H1 (cell line): ENCODE measurements around the gene REELD1. TPM values are rescaled to one million over a fixed set of nuclear protein-coding genes. Genes with fewer than 3 reads are reported as not detected.

Experiments
- CTCF ChIA-PET: fragments of 300-600 bp; sonication (Branson Sonifier 250); formaldehyde crosslinking; loops from one replicate; lab custom pipeline; 2021; ENCODE audit not compliant: partially characterized antibody; lab: Charles Lee
- POLR2A ChIA-PET: fragments of 300-600 bp; sonication (Branson Sonifier 250); formaldehyde crosslinking; loops from one replicate; lab custom pipeline; 2021; ENCODE audit warnings: inconsistent platforms; ENCODE audit not compliant: partially characterized antibody; lab: Charles Lee
- DNase-seq, 2 experiments: peaks; one replicate each; pipeline versions ENCODE4 v3.0.0 to v3.0.0-alpha.2; 2010 to 2022; ENCODE audit warnings: low spot score in 2 of 2, low read depth in 1 of 2, mixed read lengths in 1 of 2
- FAIRE-seq: peaks from 2 replicates; lab custom pipeline; 2011; peaks lifted over from hg19 to GRCh38; lab: Jason Lieb, UNC
- H2AFZ ChIP-seq: 2 replicates; pipeline ENCODE4 v1.8.1; 2012; ENCODE audit warnings: low read length, inconsistent platforms
- H2AK5ac ChIP-seq: 2 replicates; pipeline ENCODE4 v1.6.1; 2013; ENCODE audit warnings: low read depth, low read length
- H2BK120ac ChIP-seq: replicated peaks from 2 replicates; pipeline ENCODE3; 2013; ENCODE audit warnings: low read depth, low read length, inconsistent platforms
- H2BK12ac ChIP-seq: 2 replicates; pipeline ENCODE4 v1.6.1; 2013; ENCODE audit warnings: low read depth, low read length
- H2BK15ac ChIP-seq: 2 replicates; pipeline ENCODE4 v1.6.1; 2013; ENCODE audit warnings: low read length
- H2BK20ac ChIP-seq: 2 replicates; pipeline ENCODE4 v1.6.1; 2013; ENCODE audit warnings: low read length
- H2BK5ac ChIP-seq: 2 replicates; pipeline ENCODE4 v1.6.1; 2013; ENCODE audit warnings: low read depth, low read length
- H3K14ac ChIP-seq: 2 replicates; pipeline ENCODE4 v1.6.1; 2013; ENCODE audit warnings: inconsistent platforms; ENCODE audit not compliant: insufficient read length
- H3K18ac ChIP-seq: 2 replicates; pipeline ENCODE4 v1.6.1; 2013; ENCODE audit warnings: low read length; ENCODE audit errors: extremely low read depth
- H3K23ac ChIP-seq: 2 replicates; pipeline ENCODE4 v1.6.1; 2013; ENCODE audit warnings: inconsistent platforms; ENCODE audit not compliant: insufficient read length
- H3K23me2 ChIP-seq: 2 replicates; pipeline ENCODE4 v1.6.1; 2013; ENCODE audit warnings: low read depth, low read length
- H3K27ac ChIP-seq: 2 replicates; pipeline ENCODE4 v1.6.1; 2011; ENCODE audit warnings: low read depth, low read length, inconsistent platforms
- H3K27me3 ChIP-seq, 4 experiments: replicated peaks in 1 of 4; 1 replicate in 1 of 4; 2 replicates in 3 of 4; pipeline versions ENCODE4 v1.6.1 to v1.8.1; 2011 to 2013; ENCODE audit warnings: low read length in 3 of 4, mild to moderate bottlenecking in 3 of 4, inconsistent platforms in 2 of 4, mixed read lengths in 2 of 4, moderate library complexity in 1 of 4; ENCODE audit not compliant: control insufficient read depth in 3 of 4, insufficient read depth in 3 of 4; ENCODE audit errors: extremely low read depth in 1 of 4
- H3K36me3 ChIP-seq, 4 experiments: 2 replicates each; pipeline versions ENCODE4 v1.6.1 to v1.8.1; 2011 to 2013; ENCODE audit warnings: mild to moderate bottlenecking in 4 of 4, low read length in 3 of 4, moderate library complexity in 2 of 4, control low read depth in 1 of 4, inconsistent platforms in 1 of 4; ENCODE audit not compliant: insufficient read depth in 4 of 4, control insufficient read depth in 2 of 4
- H3K4ac ChIP-seq: replicated peaks from 2 replicates; pipeline ENCODE3; 2013; ENCODE audit warnings: low read length, low read depth, mixed read lengths, inconsistent platforms; ENCODE audit not compliant: insufficient read length
- H3K4me1 ChIP-seq, 4 experiments: replicated peaks in 1 of 4; 1 replicate in 1 of 4; 2 replicates in 3 of 4; pipeline versions ENCODE4 v1.6.1 to v1.8.1; 2011 to 2013; ENCODE audit warnings: low read length in 3 of 4, inconsistent platforms in 2 of 4, mixed read lengths in 1 of 4; ENCODE audit not compliant: insufficient read depth in 4 of 4, control insufficient read depth in 3 of 4
- H3K4me2 ChIP-seq, 2 experiments: 2 replicates each; pipeline versions ENCODE4 v1.6.1 to v1.8.1; 2011 to 2013; ENCODE audit warnings: low read depth in 2 of 2, low read length in 2 of 2, control low read depth in 1 of 2, inconsistent platforms in 1 of 2, mild to moderate bottlenecking in 1 of 2; ENCODE audit not compliant: insufficient read depth in 1 of 2
- H3K4me3 ChIP-seq, 4 experiments: fragments of 200-600, 300-600 bp in 1 of 4; sonication (generic), shearing (Covaris generic), sonication (Bioruptor Twin) in 1 of 4; 2 replicates each; pipeline versions ENCODE4 v1.5.1 to v1.8.1; 2011 to 2016; ENCODE audit warnings: low read length in 4 of 4, low read depth in 3 of 4, control low read depth in 2 of 4, inconsistent platforms in 2 of 4, mild to moderate bottlenecking in 2 of 4, mixed read lengths in 1 of 4, moderate library complexity in 1 of 4; ENCODE audit not compliant: insufficient read depth in 2 of 4; ENCODE audit errors: extremely low read depth in 1 of 4
- H3K56ac ChIP-seq: replicated peaks from 2 replicates; pipeline ENCODE3; 2013; ENCODE audit warnings: low read depth, mild to moderate bottlenecking, mixed read lengths, low read length, inconsistent platforms; ENCODE audit not compliant: insufficient read length
- H3K79me1 ChIP-seq: 2 replicates; pipeline ENCODE4 v1.6.1; 2013; ENCODE audit warnings: low read depth, low read length, control low read depth
- H3K79me2 ChIP-seq, 2 experiments: 2 replicates each; pipeline versions ENCODE4 v1.6.1 to v1.8.1; 2012 to 2013; ENCODE audit warnings: low read length in 2 of 2, mild to moderate bottlenecking in 2 of 2, inconsistent platforms in 1 of 2; ENCODE audit not compliant: insufficient read depth in 2 of 2, control insufficient read depth in 1 of 2
- H3K9ac ChIP-seq, 4 experiments: replicated peaks in 1 of 4; 1 replicate in 1 of 4; 2 replicates in 3 of 4; pipeline versions ENCODE4 v1.6.1 to v1.8.1; 2011 to 2013; ENCODE audit warnings: low read depth in 3 of 4, low read length in 3 of 4, control low read depth in 2 of 4, mild to moderate bottlenecking in 2 of 4, moderate library complexity in 2 of 4, inconsistent platforms in 1 of 4; ENCODE audit errors: extremely low read depth in 1 of 4
- H3K9me3 ChIP-seq, 2 experiments: 2 replicates each; pipeline versions ENCODE4 v1.6.1 to v1.8.1; 2012 to 2013; ENCODE audit warnings: mild to moderate bottlenecking in 2 of 2, moderate library complexity in 2 of 2, control low read depth in 1 of 2, inconsistent platforms in 1 of 2, low read depth in 1 of 2, low read length in 1 of 2, mixed read lengths in 1 of 2; ENCODE audit not compliant: insufficient read depth in 2 of 2
- H4K20me1 ChIP-seq, 2 experiments: replicated peaks in 1 of 2; 2 replicates each; pipeline versions ENCODE3 to v1.8.1; 2011 to 2013; ENCODE audit warnings: inconsistent platforms in 2 of 2, low read length in 2 of 2, mild to moderate bottlenecking in 1 of 2; ENCODE audit not compliant: insufficient read depth in 2 of 2, control insufficient read depth in 1 of 2
- H4K5ac ChIP-seq: 2 replicates; pipeline ENCODE4 v1.6.1; 2013; ENCODE audit warnings: low read length, low read depth, mixed read lengths, inconsistent platforms; ENCODE audit not compliant: insufficient read length
- H4K8ac ChIP-seq: 2 replicates; pipeline ENCODE4 v1.8.0; 2013; ENCODE audit warnings: mild to moderate bottlenecking, moderate library complexity, low read length, inconsistent platforms; ENCODE audit not compliant: insufficient read depth; ENCODE audit errors: extremely low read depth
- H4K91ac ChIP-seq: replicated peaks from 2 replicates; pipeline ENCODE3; 2013; ENCODE audit warnings: low read length, mixed read lengths, inconsistent platforms; ENCODE audit not compliant: insufficient read length
- CHD2 ChIP-seq: IDR thresholded peaks from 2 replicates; pipeline ENCODE4 v1.6.1; 2012; ENCODE audit warnings: low read length, improper control_type of control experiment
- FOSL1 ChIP-seq: IDR thresholded peaks from 2 replicates; pipeline ENCODE4 v1.6.1; 2011; ENCODE audit warnings: mild to moderate bottlenecking, low read depth, low read length, moderate library complexity; ENCODE audit not compliant: insufficient read depth
- KDM1A ChIP-seq: fragments of 200-600, 300-600 bp; sonication (generic); IDR thresholded peaks from 2 replicates; pipeline ENCODE4 v1.7.1; 2016; ENCODE audit warnings: mild to moderate bottlenecking, low read length, borderline replicate concordance
- SRF ChIP-seq: IDR thresholded peaks from 2 replicates; pipeline ENCODE4 v1.6.1; 2011; ENCODE audit warnings: mild to moderate bottlenecking, low read depth, low read length, moderate library complexity
- WGBS, 2 experiments: shearing (Covaris generic) in 1 of 2; methylation state at CpG; one replicate each; pipeline versions ENCODE4 v1.1.6 to v1.1.7; 2013 to 2015; ENCODE audit warnings: low lambda C conversion rate in 2 of 2, mixed read lengths in 2 of 2, inconsistent platforms in 1 of 2, low coverage in 1 of 2, missing lambda C conversion rate in 1 of 2; ENCODE audit not compliant: insufficient replicate concordance in 2 of 2, insufficient coverage in 1 of 2, insufficient read length in 1 of 2; ENCODE audit errors: extremely low coverage in 1 of 2, missing lambda C conversion rate in 1 of 2; 5-methylcytosine and 5-hydroxymethylcytosine counted together
- polyA plus RNA-seq, 7 experiments: library from polyadenylated mRNA; depleted of rRNA in 3 of 7; stranded (reverse) in 5 of 7; unstranded in 2 of 7; fragments of >200 nt in 5 of 7; fragments of 200-250 nt in 2 of 7; gene quantifications; 1 replicate in 5 of 7; 2 replicates in 1 of 7; 4 replicates in 1 of 7; pipeline versions ENCODE4 v1.2.1 to v1.2.3, GENCODE V29; 2011 to 2013; ENCODE audit warnings: missing spikeins in 2 of 7, mixed read lengths in 2 of 7
- total RNA-seq: library from RNA; stranded (reverse); fragmentation: NEBNext Ultra II Directional; extraction: Animal tissue kit (Norgen Biotek cat#: 25700); gene quantifications from 2 replicates; pipeline ENCODE4 v1.2.1, GENCODE V29; 2021
- TF ChIP-seq, protein P1 (sequence below): IDR thresholded peaks from 2 replicates; pipeline ENCODE4 v1.6.1; 2012; ENCODE audit warnings: inconsistent platforms

Gene REELD1
- total and polyA plus RNA-seq, 2 of the 8 experiments (the other 6 are each of a cell fraction or from before 2014, with no cell fraction given) = 0.03 TPM; not detected in 1

DNA sequence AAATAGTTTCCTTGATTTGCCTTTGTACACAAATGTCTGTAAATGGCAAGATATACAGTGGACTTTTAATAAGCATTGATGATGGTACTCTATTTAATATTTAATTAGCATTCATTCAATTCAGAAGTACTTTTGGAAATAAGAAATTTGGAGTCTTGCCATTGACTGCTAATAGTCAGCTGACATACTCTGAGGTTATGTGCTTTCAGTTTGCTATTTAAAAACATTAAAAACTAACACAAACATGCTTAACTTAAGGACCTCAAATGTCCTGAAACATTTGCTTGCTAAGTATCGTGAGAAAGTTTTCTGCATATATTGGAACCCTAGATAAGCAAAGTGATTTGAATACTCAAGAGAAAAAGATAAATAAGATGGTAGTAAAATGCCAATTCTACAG is 64.6 kb downstream of the REELD1 start:
- H3K9ac ChIP-seq = no peak overlapping the region
- no peak overlapping the region for H2BK15ac ChIP-seq
- CTCF ChIA-PET = no interaction called here
- no peak overlapping the region for H4K91ac ChIP-seq
- no peaks in the 10 kb centered on the region for H3K4me1 ChIP-seq
- H3K27ac ChIP-seq = no peak overlapping the region
- H2BK12ac ChIP-seq = no peak overlapping the region
- DNase-seq = no peak
- no peaks in the 10 kb centered on the region for H3K27me3 ChIP-seq
- H4K5ac ChIP-seq = no peak overlapping the region
- no peaks in the 10 kb centered on the region for H4K20me1 ChIP-seq
- no peak overlapping the region for H3K4me2 ChIP-seq
- 94% methylated on average over 1 of the region's 1 CpG; no CpG with 5 or more reads in 1 of the 2 experiments for WGBS, 2 experiments
- H3K23ac ChIP-seq = no peak overlapping the region
- no peaks in the 10 kb centered on the region for H3K9me3 ChIP-seq
- H4K8ac ChIP-seq = no peak overlapping the region
- H3K14ac ChIP-seq = no peak overlapping the region
- H3K79me1 ChIP-seq = no peaks in the 10 kb centered on the region
- no peak overlapping the region for H3K4ac ChIP-seq
- H3K18ac ChIP-seq = no peak overlapping the region
- FAIRE-seq = no peak
- H2BK20ac ChIP-seq = no peak overlapping the region
- no peaks in the 10 kb centered on the region for H3K23me2 ChIP-seq
- TF ChIP-seq CHD2 (no peak), KDM1A (no peak), SRF (no peak), FOSL1 (no peak)
- TF ChIP-seq, protein P1, sequence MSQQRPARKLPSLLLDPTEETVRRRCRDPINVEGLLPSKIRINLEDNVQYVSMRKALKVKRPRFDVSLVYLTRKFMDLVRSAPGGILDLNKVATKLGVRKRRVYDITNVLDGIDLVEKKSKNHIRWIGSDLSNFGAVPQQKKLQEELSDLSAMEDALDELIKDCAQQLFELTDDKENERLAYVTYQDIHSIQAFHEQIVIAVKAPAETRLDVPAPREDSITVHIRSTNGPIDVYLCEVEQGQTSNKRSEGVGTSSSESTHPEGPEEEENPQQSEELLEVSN = no peak
- TF ChIP-seq, all 59 proteins: peak for 0
- Histone ChIP-seq H3K36me3 (no peaks in the 10 kb centered on the region), H2AK5ac (no peak overlapping the region), H2BK120ac (no peak overlapping the region), H3K56ac (no peak overlapping the region), H3K79me2 (no peaks in the 10 kb centered on the region), H3K4me3 (no peak overlapping the region), H2BK5ac (no peak overlapping the region), H2AFZ (no peak overlapping the region)
- POLR2A ChIA-PET = interaction anchor here (0.9 kb wide), 1 partner anchor 21 kb away, joined by 3 read pairs; no protein-coding TSS in a partner anchor
